ENCODE results near the gene GGACT.
"Not testable (repeated sequence)": the region's sequence is repeated elsewhere in the genome, so short reads cannot be mapped to it uniquely, and the experiment has no call there.

Gene GGACT

GRCh38 chr13:100602493-100603111, 14.0 kb upstream of the GGACT start:
- no peak for DNase-seq (ENCODE audit: low read depth)
- no peak overlapping the region for H3K4me3 ChIP-seq (ENCODE audit: low read depth, low read length)

- no peak for DNase-seq (ENCODE audit: low read depth)
- no peak overlapping the region for H3K4me3 ChIP-seq (ENCODE audit: low read depth, low read length)
Observed at GRCh38 chr13:100601716-100602115, 13.1 kb upstream of the GGACT start.

GRCh38 chr13:100600915-100601314, 12.3 kb upstream of the GGACT start:
- no peak for DNase-seq (ENCODE audit: low read depth)
- no peak overlapping the region for H3K4me3 ChIP-seq (ENCODE audit: low read depth, low read length)

- H3K4me3 ChIP-seq (ENCODE audit: low read depth, low read length): no peak overlapping the region
- no peak for DNase-seq (ENCODE audit: low read depth)
Observed at GRCh38 chr13:100600461-100600860, 11.9 kb upstream of the GGACT start.

- no peak for DNase-seq (ENCODE audit: low read depth)
- H3K4me3 ChIP-seq (ENCODE audit: low read depth, low read length): no peak overlapping the region
Observed at GRCh38 chr13:100597253-100597652, 8.7 kb upstream of the GGACT start.

- DNase-seq (ENCODE audit: low read depth): no peak
- H3K4me3 ChIP-seq (ENCODE audit: low read depth, low read length): no peak overlapping the region
Observed at GRCh38 chr13:100596516-100596915, 7.9 kb upstream of the GGACT start.

GRCh38 chr13:100594731-100595130, 6.1 kb upstream of the GGACT start:
- DNase-seq (ENCODE audit: low read depth): no peak
- H3K4me3 ChIP-seq (ENCODE audit: low read depth, low read length): no peak overlapping the region

- no peak overlapping the region for H3K4me3 ChIP-seq (ENCODE audit: low read depth, low read length)
- DNase-seq (ENCODE audit: low read depth): no peak
Observed at GRCh38 chr13:100594255-100594654, 5.7 kb upstream of the GGACT start.

- DNase-seq (ENCODE audit: low read depth): no peak
- no peak overlapping the region for H3K4me3 ChIP-seq (ENCODE audit: low read depth, low read length)
Observed at GRCh38 chr13:100589178-100589725, 663 bp upstream of the GGACT start.

- no peak overlapping the region for H3K4me3 ChIP-seq (ENCODE audit: low read depth, low read length)
- no peak for DNase-seq (ENCODE audit: low read depth)
Observed at GRCh38 chr13:100584896-100585295, 3.7 kb downstream of the GGACT start.

- DNase-seq (ENCODE audit: low read depth): no peak
- no peak overlapping the region for H3K4me3 ChIP-seq (ENCODE audit: low read depth, low read length)
Observed at GRCh38 chr13:100581504-100581903, 7.1 kb downstream of the GGACT start.

- DNase-seq (ENCODE audit: low read depth): no peak
- no peak overlapping the region for H3K4me3 ChIP-seq (ENCODE audit: low read depth, low read length)
Observed at GRCh38 chr13:100581030-100581429, 7.6 kb downstream of the GGACT start.

GRCh38 chr13:100580045-100580444, 8.5 kb downstream of the GGACT start:
- no peak overlapping the region for H3K4me3 ChIP-seq (ENCODE audit: low read depth, low read length)
- DNase-seq (ENCODE audit: low read depth): no peak

- not testable (repeated sequence) for H3K4me3 ChIP-seq (ENCODE audit: low read depth, low read length); DNase-seq (ENCODE audit: low read depth)
Observed at GRCh38 chr13:100577239-100577638, 11.3 kb downstream of the GGACT start.

GRCh38 chr13:100573121-100573520, 15.5 kb downstream of the GGACT start:
- no peak overlapping the region for H3K4me3 ChIP-seq (ENCODE audit: low read depth, low read length)
- DNase-seq (ENCODE audit: low read depth): peak; percentile 37

GRCh38 chr13:100566543-100566942, 22.0 kb downstream of the GGACT start:
- no peak overlapping the region for H3K4me3 ChIP-seq (ENCODE audit: low read depth, low read length)
- DNase-seq (ENCODE audit: low read depth): no peak

GRCh38 chr13:100565286-100565685, 23.3 kb downstream of the GGACT start:
- no peak overlapping the region for H3K4me3 ChIP-seq (ENCODE audit: low read depth, low read length)
- DNase-seq (ENCODE audit: low read depth): no peak

GRCh38 chr13:100564444-100565223, 24.0 kb downstream of the GGACT start:
- H3K4me3 ChIP-seq (ENCODE audit: low read depth, low read length): no peak overlapping the region
- DNase-seq (ENCODE audit: low read depth): no peak

- no peak for DNase-seq (ENCODE audit: low read depth)
- no peak overlapping the region for H3K4me3 ChIP-seq (ENCODE audit: low read depth, low read length)
Observed at GRCh38 chr13:100563779-100564178, 24.8 kb downstream of the GGACT start.

GRCh38 chr13:100561599-100562204, 26.9 kb downstream of the GGACT start:
- H3K4me3 ChIP-seq (ENCODE audit: low read depth, low read length): no peak overlapping the region
- DNase-seq (ENCODE audit: low read depth): no peak

- H3K4me3 ChIP-seq (ENCODE audit: low read depth, low read length): no peak overlapping the region
- DNase-seq (ENCODE audit: low read depth): no peak
Observed at GRCh38 chr13:100561158-100561499, 27.5 kb downstream of the GGACT start.
